Body of pancreas (tissue), 4 donors: ENCODE results near the gene SLC6A8. TPM values are rescaled to one million over a fixed set of nuclear protein-coding genes. Genes with fewer than 3 reads are reported as not detected.

Source experiments
- ATAC-seq: fragments of 150-250 bp; one replicate; pipeline ENCODE4 v1.9.1; 2016
- DNase-seq, 4 donors: peaks; one replicate each; pipeline ENCODE4 v3.0.0-alpha.2; 2019
- H3K27ac ChIP-seq, 4 donors: fragments of 200-600 bp; sonication (generic); 1 replicate in 3 of 4; 2 replicates in 1 of 4; pipeline versions ENCODE4 v1.5.1 to v1.6.1; 2016 to 2019; ENCODE audit warnings: mild to moderate bottlenecking in 1 of 4, mixed read lengths in 1 of 4, moderate library complexity in 1 of 4
- H3K27me3 ChIP-seq, 2 donors: fragments of 200-600 bp; sonication (generic); one replicate each; pipeline ENCODE4 v1.6.0; 2016; ENCODE audit warnings: mild to moderate bottlenecking in 1 of 2
- H3K36me3 ChIP-seq, 2 donors: fragments of 200-600 bp; sonication (generic); replicated peaks in 1 of 2; 2 replicates each; pipeline ENCODE4 v1.5.1; 2016; ENCODE audit warnings: low read depth in 2 of 2; ENCODE audit not compliant: insufficient read depth in 1 of 2
- H3K4me1 ChIP-seq: fragments of 200-600 bp; sonication (generic); one replicate; pipeline ENCODE4 v1.6.0; 2016
- H3K4me3 ChIP-seq, 2 donors: fragments of 200-600 bp; sonication (generic); 1 replicate in 1 of 2; 2 replicates in 1 of 2; pipeline ENCODE4 v1.5.1; 2016 to 2019
- H3K9me3 ChIP-seq, 3 donors: fragments of 200-600 bp; sonication (generic); 1 replicate in 2 of 3; 2 replicates in 1 of 3; pipeline ENCODE4 v1.5.1; 2016
- CTCF ChIP-seq, 7 experiments: fragments of 450-650 bp in 4 of 7; fragments of 200-600 bp in 3 of 7; sonication (generic) in 3 of 7; IDR thresholded peaks; one replicate each; pipeline ENCODE4 v1.5.1; 2016 to 2019; ENCODE audit warnings: antibody characterized with exemption in 7 of 7
- POLR2A ChIP-seq, 3 donors: fragments of 450-650 bp; IDR thresholded peaks; one replicate each; pipeline ENCODE4 v1.6.1; 2016; ENCODE audit warnings: antibody characterized with exemption in 3 of 3, mild to moderate bottlenecking in 2 of 3
- WGBS, 2 donors: methylation state at CpG; one replicate each; pipeline ENCODE4 v1.1.5; 2017; 5-methylcytosine and 5-hydroxymethylcytosine counted together
- intact Hi-C: fragments of 100-400 bp; cut with DNase I; formaldehyde crosslinking; loops from one replicate; pipeline ENCODE4 v1.15.1; 2023
- total RNA-seq, 2 donors: library from RNA; depleted of rRNA; stranded (reverse); fragments of >200 nt; gene quantifications; one replicate each; pipeline ENCODE4 v1.1.0, GENCODE V29; 2016

SLC6A8 gene
- total RNA-seq, 2 donors from 2014 or later: 11.7 to 18.5 TPM

- no peak for TF ChIP-seq CTCF (IDR thresholded peaks at IDR 0.05)
- TF ChIP-seq POLR2A (IDR thresholded peaks at IDR 0.05): no peak
- H3K27me3 ChIP-seq: no peaks in the 10 kb centered on the region
- no peak overlapping the region for H3K4me3 ChIP-seq
- peak overlapping the region; percentile 25 to 81 (median 66) for H3K27ac ChIP-seq
- DNase-seq: peak; percentile 48 to 78 (median 72)
- H3K4me1 ChIP-seq: peaks cover 41% of the 10 kb centered on the region
- 0 to 39% methylated on average over 1 to 2 of the region's 2 CpGs for WGBS, 2 donors
- ATAC-seq: peak; percentile 59
- intact Hi-C loops: no loop called here
- peaks cover 0 to 3% of the 10 kb centered on the region in 2 donors for H3K36me3 ChIP-seq
- H3K9me3 ChIP-seq: no peaks in the 10 kb centered on the region
These were observed 31.5 kb downstream of the SLC6A8 start for GRCh38 chrX:153719238-153719637.

DNA sequence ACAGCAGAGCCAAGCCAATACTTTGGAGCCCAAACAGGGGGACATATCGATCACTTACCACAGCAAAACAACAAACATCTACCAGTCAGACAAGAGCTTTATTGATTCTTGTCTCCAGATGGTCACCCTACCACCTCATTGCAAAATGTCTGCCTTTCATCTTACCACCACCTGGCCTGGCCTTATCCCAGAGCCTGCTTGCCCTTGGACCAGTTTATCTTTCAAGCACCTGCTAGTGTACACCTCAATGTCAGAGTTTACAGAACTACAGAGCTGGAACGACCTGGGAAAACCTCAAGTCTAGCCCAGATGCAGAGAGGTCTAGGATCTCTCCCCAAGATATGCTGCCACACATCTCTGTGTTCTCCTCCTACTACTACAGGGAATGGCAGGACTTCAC, 32.0 kb downstream of the SLC6A8 start:
- Histone ChIP-seq H3K27ac (peak overlapping the region; percentile 25 to 81 (median 66)), H3K9me3 (no peaks in the 10 kb centered on the region), H3K4me3 (no peak overlapping the region), H3K27me3 (no peaks in the 10 kb centered on the region), H3K4me1 (peaks cover 41% of the 10 kb centered on the region), H3K36me3 (peaks cover 0 to 3% of the 10 kb centered on the region in 2 donors)
- DNase-seq (peak; percentile 54 to 83 (median 71)), ATAC-seq (peak; percentile 39)
- WGBS, 2 donors: 50% methylated on average over 1 to 2 of the region's 2 CpGs
- TF ChIP-seq POLR2A (IDR thresholded peaks at IDR 0.05) (no peak), CTCF (IDR thresholded peaks at IDR 0.05) (no peak)
- intact Hi-C loops: no loop called here

DNA sequence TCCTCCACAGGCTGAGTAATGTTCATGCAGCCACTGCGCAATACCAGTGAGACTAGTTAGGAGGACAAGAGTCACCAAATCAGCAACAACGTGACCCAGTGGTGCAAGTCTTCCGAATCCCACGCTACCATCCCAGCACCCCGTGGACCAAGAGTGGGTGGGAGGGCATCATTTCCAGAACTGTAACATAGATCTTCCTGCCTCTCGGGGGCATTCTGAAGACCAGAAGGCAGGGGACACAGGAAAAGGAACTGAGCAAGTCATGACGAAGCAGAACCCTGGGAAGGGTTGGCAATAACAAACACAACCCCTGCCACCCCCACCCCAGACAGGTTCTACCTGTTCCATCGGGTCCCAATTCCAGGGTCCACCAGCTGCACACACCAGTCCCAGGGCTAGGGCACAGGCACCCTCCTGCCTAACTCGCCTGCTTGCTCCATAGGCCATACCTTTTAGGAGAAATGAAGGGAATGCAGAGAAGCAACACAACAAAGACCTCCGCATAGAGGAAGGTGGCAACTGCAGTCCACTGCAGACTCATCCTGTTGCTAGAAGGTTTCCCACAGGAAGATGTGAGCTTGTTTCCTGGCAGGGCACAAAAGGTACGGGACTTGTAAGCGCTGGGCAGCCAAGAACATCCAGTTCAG, 35.1 kb downstream of the SLC6A8 start:
- ATAC-seq (no peak), DNase-seq (peak; percentile 38 to 60 (median 48))
- WGBS, 2 donors: 15% methylated on average over 12 of the region's 12 CpGs; no CpG with 5 or more reads in 1 of the 2 donors
- H3K9me3 ChIP-seq: no peaks in the 10 kb centered on the region
- peak overlapping the region; percentile 45 to 92 (median 87) for H3K27ac ChIP-seq
- intact Hi-C loops: no loop called here
- H3K27me3 ChIP-seq: no peaks in the 10 kb centered on the region
- TF ChIP-seq POLR2A (IDR thresholded peaks at IDR 0.05) (peak in 1 of 3 donors; percentile 19), CTCF (IDR thresholded peaks at IDR 0.05) (no peak)
- H3K36me3 ChIP-seq: no peaks in the 10 kb centered on the region
- H3K4me1 ChIP-seq: peaks cover 72% of the 10 kb centered on the region
- peak overlapping the region; percentile 16 to 58 for H3K4me3 ChIP-seq

GRCh38 chrX:153723351-153724251, 35.9 kb downstream of the SLC6A8 start:
- intact Hi-C loops: no loop called here
- peak overlapping the region; percentile 16 to 58 for H3K4me3 ChIP-seq
- H3K27me3 ChIP-seq: no peaks in the 10 kb centered on the region
- H3K4me1 ChIP-seq: peaks cover 79% of the 10 kb centered on the region
- no peaks in the 10 kb centered on the region for H3K9me3 ChIP-seq
- H3K36me3 ChIP-seq: no peaks in the 10 kb centered on the region
- no peak for ATAC-seq
- peak overlapping the region; percentile 48 to 92 (median 87) for H3K27ac ChIP-seq
- 0 to 1% methylated on average over 5 to 38 of the region's 78 CpGs for WGBS, 2 donors
- peak; percentile 37 to 51 (median 45) for DNase-seq
- TF ChIP-seq POLR2A (IDR thresholded peaks at IDR 0.05) (peak in 1 of 3 donors; percentile 9), CTCF (IDR thresholded peaks at IDR 0.05) (peak in 2 of 7 experiments; percentile 2 to 18)
